NCI-H2196 treated with DMSO at 0.1 percent for 48 hours (cell line): ENCODE measurements around the gene SYCN.

Source experiments
- DNase-seq: peaks from one replicate; lab custom pipeline; 2025; ENCODE audit not compliant: unreplicated experiment; lab: John Stamatoyannopoulos, UW

Gene SYCN

DNA sequence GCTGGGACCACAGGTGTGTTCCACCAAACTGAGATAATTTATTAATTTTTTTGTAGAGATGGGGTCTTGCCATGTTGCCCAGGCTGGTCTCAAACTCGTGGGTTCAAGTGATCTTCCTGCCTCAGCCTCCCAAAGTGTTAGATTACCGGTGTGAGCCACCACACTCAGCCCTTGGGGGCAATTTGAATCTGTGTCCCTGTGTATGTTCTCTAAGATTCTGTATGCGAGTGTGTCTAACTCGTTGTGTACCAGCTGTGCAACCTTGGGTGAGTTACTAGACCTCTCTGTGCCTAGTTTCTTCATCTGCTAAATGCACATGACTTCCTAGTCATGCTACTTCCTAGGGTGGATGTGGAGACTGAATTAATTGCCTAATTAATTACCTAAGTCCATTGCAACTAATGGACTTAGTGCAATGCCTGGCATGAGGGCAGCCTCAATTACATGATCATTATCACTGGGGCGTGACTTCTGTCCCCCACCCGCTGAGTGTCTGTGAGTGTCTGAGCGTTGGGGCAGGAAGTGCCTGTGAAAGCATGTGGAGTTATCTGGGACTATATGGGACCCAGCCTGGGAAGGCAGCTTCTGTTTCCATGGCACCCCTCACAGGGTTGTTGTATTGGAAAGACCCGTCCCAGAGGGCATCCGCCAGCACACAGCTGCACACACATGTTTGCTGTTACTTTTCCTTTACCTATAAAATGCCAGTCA, 9.1 kb downstream of the SYCN start:
- DNase-seq, result no peak

DNA sequence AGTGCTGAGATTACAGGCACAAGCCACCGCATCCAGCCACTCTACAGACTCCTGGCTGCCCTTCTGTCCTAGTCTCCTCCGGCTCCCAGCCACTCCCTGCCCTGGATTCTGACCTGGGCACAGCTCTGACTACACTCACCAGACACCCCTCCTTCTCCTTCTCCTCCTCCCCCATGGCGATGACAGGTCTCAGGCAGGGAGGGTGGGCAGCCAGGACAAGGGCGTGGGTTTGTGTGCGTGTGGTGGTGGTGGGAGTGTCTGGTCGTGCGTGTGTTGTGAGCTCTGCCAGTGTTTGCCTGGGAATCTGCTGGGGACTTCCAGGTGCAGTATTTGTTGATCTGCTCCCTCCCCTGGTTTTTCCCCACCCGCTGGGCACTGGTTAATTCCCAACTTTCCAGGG, 10.3 kb downstream of the SYCN start:
- no peak for DNase-seq

- no peak for DNase-seq
These were observed 11.2 kb downstream of the SYCN start for GRCh38 chr19:39192846-39193245.

GRCh38 chr19:39190768-39191167, 13.3 kb downstream of the SYCN start:
- no peak for DNase-seq

DNA sequence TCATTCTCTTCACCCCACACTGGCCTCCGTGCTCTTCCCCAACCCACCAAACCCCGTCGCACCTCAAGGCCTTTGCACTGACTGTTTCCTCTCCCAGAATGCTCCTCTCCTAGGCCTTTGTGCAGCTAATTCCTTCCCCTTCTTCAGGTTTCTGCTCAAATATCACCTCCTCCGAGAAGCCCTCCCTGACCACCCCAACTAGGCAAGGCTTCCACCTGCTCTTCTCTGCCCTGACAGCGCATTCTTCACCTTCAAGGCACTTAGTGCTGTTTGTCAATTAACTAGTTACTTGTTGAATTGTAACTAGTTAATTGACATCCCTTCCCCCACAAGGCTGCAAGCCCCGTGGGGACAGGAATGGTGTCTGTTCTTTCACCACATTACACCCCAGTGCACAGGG, 15.1 kb downstream of the SYCN start:
- no peak for DNase-seq

DNA sequence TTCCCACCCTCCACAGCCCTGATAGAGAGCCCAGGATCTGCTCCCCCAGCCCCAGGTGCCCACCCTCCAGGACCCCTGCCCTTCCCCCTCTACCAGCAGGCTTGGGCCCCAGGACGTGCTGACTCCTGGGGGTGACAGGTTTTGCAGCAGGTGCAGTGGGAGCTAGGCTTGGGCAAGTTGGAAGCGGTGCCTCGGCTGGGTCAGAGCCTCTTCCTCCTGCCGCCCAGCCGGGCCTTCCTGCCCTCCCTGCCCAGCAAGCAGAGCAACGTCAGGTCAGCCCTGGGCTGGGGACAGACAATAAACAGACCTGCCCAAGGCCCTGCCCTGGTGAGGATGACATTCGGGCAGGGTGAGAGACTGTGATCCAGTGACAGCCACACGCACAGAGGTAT, 16.5 kb downstream of the SYCN start:
- no peak for DNase-seq

DNA sequence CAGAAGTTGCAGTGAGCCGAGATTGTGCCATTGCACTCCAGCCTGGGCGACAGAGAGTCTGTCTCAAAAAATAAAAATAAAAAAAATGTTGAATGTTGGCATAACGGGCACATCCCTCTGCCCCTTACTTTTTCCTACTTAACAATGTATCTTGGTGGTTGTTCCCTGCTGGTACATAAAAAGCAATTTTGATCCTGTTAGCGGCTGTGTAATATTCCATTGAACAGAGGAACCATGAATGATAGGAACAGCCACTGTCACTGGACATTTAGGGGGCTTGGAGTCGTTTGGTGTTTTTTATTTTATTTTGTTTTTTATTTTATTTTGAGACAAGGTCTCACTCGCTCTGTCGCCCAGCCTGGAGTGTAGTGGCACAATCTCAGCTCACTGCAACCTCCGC, 17.7 kb downstream of the SYCN start:
- no peak for DNase-seq

- no peak for DNase-seq
These were observed 21.0 kb downstream of the SYCN start for GRCh38 chr19:39183104-39183503.

DNA sequence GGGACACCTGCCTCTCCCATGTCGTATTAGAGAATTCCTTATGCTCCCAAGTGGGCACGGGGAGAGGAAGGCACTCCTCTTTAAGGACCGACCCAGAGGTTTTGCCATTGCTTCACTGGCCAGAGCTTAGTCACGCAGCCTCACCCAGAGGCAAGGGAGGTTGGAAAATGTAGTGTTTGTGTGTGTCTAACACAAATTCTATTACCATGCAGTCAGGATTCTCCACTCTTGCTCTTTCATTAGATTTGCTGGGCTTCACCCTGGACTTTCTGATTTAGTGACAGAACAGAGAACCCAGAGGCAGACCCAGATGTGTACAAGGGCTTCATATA, 21.9 kb downstream of the SYCN start:
- DNase-seq, result no peak

DNA sequence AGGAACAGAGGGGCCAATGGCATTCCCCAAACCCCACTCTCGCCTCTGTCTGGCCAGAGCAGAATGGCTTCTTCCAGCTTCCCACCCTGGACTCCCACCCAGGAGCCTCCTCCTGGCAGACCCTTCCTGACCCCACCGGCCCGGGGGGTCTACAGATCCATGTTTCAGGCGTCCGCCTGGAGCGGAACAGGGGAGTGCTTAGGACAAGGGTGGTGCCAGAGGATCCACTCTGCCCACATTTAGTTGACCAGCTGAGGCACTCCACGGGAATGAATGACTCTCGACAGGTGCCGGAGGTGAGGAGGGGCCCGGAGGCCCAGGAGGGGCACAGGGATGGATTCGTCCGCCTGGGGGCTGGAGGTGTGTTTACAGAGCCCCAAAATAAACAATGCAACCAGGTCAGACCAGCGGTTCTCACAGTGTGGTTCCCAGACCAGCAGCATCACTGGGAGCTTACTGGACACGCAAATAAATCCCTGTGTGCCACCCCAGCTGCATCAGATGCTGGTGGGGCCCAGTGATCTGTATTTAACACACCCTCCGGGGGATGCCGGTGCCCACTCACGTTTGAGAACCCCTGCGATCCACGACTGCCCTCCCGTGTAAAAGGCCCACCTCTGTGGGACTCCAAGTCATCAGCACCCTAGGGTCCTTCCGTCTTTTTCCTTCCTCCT, 22.4 kb downstream of the SYCN start:
- no peak for DNase-seq

DNA sequence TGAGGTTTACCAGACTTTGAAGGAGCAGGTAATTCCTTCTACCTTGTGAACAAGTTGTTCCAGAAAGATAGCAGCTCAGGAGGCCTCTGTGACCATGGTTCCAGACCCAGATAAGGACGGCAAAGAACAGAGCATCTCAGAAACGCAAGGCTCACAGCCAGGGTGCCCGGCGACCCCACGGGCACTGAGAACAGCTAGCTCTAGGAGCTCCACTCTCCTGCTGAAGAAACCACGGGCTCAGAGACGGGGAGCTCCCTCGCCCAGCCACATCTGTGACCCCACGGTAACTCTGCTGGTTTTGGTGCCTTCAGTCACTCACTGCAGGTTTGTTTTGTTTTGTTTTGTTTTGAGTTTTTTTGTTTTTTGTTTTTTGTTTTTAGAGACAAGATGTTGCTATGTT, 23.3 kb downstream of the SYCN start:
- no peak for DNase-seq

GRCh38 chr19:39179754-39180153, 24.3 kb downstream of the SYCN start:
- DNase-seq, result no peak

DNA sequence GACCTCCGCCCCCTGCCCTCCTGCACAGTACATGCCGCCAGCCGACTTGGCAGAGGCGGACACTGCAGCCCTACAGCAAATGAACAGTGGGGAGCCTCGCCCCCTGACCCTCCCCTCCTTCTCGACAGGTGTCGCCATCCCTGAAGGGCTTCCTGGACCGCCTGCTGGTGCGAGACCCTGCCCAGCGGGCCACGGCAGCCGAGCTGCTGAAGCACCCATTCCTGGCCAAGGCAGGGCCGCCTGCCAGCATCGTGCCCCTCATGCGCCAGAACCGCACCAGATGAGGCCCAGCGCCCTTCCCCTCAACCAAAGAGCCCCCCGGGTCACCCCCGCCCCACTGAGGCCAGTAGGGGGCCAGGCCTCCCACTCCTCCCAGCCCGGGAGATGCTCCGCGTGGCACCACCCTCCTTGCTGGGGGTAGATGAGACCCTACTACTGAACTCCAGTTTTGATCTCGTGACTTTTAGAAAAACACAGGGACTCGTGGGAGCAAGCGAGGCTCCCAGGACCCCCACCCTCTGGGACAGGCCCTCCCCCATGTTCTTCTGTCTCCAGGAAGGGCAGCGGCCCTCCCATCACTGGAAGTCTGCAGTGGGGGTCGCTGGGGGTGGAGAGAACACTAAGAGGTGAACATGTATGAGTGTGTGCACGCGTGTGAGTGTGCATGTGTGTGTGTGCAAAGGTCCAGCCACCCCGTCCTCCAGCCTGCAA, 25.6 kb downstream of the SYCN start:
- no peak for DNase-seq

DNA sequence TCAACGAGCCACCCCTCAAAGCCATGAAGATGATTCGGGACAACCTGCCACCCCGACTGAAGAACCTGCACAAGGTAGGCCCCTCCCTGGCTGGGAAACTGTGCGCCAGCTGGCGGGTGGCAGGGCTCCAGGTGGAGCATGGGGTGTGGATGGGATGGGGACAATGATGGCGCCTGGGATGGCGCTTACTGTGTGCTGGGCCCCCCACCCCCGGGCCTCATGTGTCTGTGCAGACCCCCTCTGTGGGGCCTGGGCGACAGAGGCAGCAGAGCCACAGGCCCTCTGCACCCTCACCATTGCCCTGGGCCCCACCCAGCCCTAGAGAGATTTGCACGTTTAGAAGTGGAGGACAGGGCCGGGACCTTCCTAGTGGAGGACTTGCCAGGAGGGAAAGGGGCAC, 26.3 kb downstream of the SYCN start:
- DNase-seq, result no peak

DNA sequence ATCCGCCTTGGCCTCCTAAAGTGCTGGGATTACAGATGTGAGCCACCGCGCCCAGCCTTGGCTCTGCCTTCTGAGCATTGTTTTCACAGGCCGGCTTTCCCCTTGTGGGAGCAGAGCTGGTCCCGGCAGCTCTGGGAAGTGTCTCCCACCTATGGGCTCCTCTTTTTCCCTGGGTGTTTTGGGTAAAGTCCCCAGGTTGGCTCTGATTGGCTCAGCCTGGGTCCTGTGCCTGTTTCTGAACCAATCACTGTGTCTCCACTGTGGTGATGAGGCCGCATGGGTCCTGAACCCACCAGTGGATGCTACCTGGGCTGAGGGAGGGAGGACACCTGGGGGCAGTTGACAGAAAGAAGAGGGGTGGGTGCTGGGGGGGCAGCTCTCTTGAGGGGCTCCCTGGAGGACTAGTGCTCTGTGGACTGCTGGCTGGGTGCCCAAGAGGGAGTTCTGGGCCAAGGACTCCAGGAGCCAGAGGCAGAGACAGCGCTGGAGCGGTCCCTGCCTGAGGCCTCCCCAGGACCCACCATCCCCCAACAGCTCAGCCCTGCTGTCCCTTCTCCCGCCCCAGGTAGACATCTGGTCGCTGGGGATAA, 26.9 kb downstream of the SYCN start:
- no peak for DNase-seq

- no peak for DNase-seq
These were observed 28.5 kb downstream of the SYCN start for GRCh38 chr19:39175564-39175963.

GRCh38 chr19:39174558-39175544, 29.2 kb downstream of the SYCN start:
- DNase-seq, result no peak

- DNase-seq, result no peak
These were observed 29.9 kb downstream of the SYCN start for GRCh38 chr19:39174142-39174541.

GRCh38 chr19:39173502-39173991, 30.5 kb downstream of the SYCN start:
- DNase-seq, result no peak

- no peak for DNase-seq
These were observed 31.2 kb downstream of the SYCN start for GRCh38 chr19:39172700-39173501.
